GM23248 (cell line): ENCODE measurements around the gene RNPEP. TPM values are rescaled to one million over a fixed set of nuclear protein-coding genes. Genes with fewer than 3 reads are reported as not detected.

ENCODE experiments used
- DNase-seq: peaks from one replicate; pipeline ENCODE4 v3.0.0-alpha.2; 2015
- H2AFZ ChIP-seq: fragments of 200-600 bp; sonication (generic); 2 replicates; pipeline ENCODE4 v1.6.1; 2016; ENCODE audit warnings: antibody characterized with exemption
- H3F3A ChIP-seq: fragments of 200-600 bp; sonication (generic); 2 replicates; pipeline ENCODE4 v1.6.1; 2016; ENCODE audit warnings: mild to moderate bottlenecking, antibody characterized with exemption, mixed run types; ENCODE audit not compliant: insufficient read depth
- H3K27ac ChIP-seq: fragments of 200-600 bp; sonication (generic); 2 replicates; pipeline ENCODE4 v1.5.1; 2016; ENCODE audit warnings: mild to moderate bottlenecking
- H3K27me3 ChIP-seq: fragments of 200-600 bp; sonication (generic); replicated peaks from 2 replicates; pipeline ENCODE4 v1.6.1; 2016; ENCODE audit warnings: mild to moderate bottlenecking; ENCODE audit not compliant: insufficient read depth
- H3K36me3 ChIP-seq: fragments of 200-600 bp; sonication (generic); 2 replicates; pipeline ENCODE4 v1.6.1; 2016; ENCODE audit warnings: low read depth, mild to moderate bottlenecking
- H3K4me1 ChIP-seq: fragments of 200-600 bp; sonication (generic); 2 replicates; pipeline ENCODE4 v1.6.1; 2016; ENCODE audit warnings: mild to moderate bottlenecking; ENCODE audit not compliant: insufficient read depth
- H3K4me2 ChIP-seq: fragments of 200-600 bp; sonication (generic); one replicate; pipeline ENCODE4 v1.6.1; 2016; ENCODE audit warnings: mild to moderate bottlenecking; ENCODE audit not compliant: unreplicated experiment
- H3K4me3 ChIP-seq: fragments of 200-600 bp; sonication (generic); 2 replicates; pipeline ENCODE4 v1.5.1; 2016; ENCODE audit warnings: mild to moderate bottlenecking
- H3K79me2 ChIP-seq: fragments of 200-600 bp; sonication (generic); 2 replicates; pipeline ENCODE4 v1.6.1; 2016; ENCODE audit warnings: mild to moderate bottlenecking; ENCODE audit not compliant: insufficient read depth
- H3K9ac ChIP-seq: fragments of 200-600 bp; sonication (generic); 2 replicates; pipeline ENCODE4 v1.6.1; 2016; ENCODE audit warnings: mild to moderate bottlenecking
- H3K9me2 ChIP-seq: fragments of 200-600 bp; sonication (generic); 2 replicates; pipeline ENCODE4 v1.6.1; 2016; ENCODE audit warnings: mixed run types, mild to moderate bottlenecking, moderate library complexity; ENCODE audit not compliant: insufficient read depth
- H3K9me3 ChIP-seq: fragments of 200-600 bp; sonication (generic); one replicate; pipeline ENCODE4 v1.6.1; 2017; ENCODE audit warnings: low read depth
- H4K20me1 ChIP-seq: fragments of 200-600 bp; sonication (generic); 2 replicates; pipeline ENCODE4 v1.6.0; 2016; ENCODE audit not compliant: insufficient read depth
- EZH2 ChIP-seq: fragments of 200-600 bp; sonication (generic); IDR thresholded peaks from 2 replicates; pipeline ENCODE4 v1.6.1; 2018; ENCODE audit warnings: antibody characterized with exemption, mild to moderate bottlenecking; ENCODE audit not compliant: insufficient read depth, poor library complexity, severe bottlenecking
- EZH2phosphoT487 ChIP-seq: fragments of 200-600 bp; sonication (generic); IDR thresholded peaks from 2 replicates; pipeline ENCODE4 v1.6.1; 2018; ENCODE audit warnings: antibody characterized with exemption, moderate library complexity, mild to moderate bottlenecking, low read depth; ENCODE audit not compliant: insufficient read depth
- WGBS, 2 experiments: methylation state at CpG; one replicate each; pipeline ENCODE4 v1.1.6; 2015 to 2017; ENCODE audit warnings: low lambda C conversion rate in 2 of 2, low coverage in 1 of 2; ENCODE audit errors: missing lambda C conversion rate in 2 of 2; 5-methylcytosine and 5-hydroxymethylcytosine counted together
- in situ Hi-C: fragments of 300-500 bp; cut with MboI; formaldehyde crosslinking; loops from 2 replicates; pipeline ENCODE4 v1.15.0; 2020
- polyA plus RNA-seq: library from polyadenylated mRNA; unstranded; fragments of >200 nt; fragmentation: Nextera tagmentation; extraction: Ambion mirVana; gene quantifications from 2 replicates; pipeline ENCODE4 v1.2.1, GENCODE V29; 2016
- total RNA-seq: library from RNA; depleted of rRNA; stranded (reverse); fragments of >200 nt; shearing (Covaris generic); gene quantifications from 2 replicates; pipeline ENCODE4 v1.2.3, GENCODE V29; 2014

The RNPEP gene
- total and polyA plus RNA-seq, 2 experiments from 2014 or later, result 68.6 to 80.5 TPM

DNA sequence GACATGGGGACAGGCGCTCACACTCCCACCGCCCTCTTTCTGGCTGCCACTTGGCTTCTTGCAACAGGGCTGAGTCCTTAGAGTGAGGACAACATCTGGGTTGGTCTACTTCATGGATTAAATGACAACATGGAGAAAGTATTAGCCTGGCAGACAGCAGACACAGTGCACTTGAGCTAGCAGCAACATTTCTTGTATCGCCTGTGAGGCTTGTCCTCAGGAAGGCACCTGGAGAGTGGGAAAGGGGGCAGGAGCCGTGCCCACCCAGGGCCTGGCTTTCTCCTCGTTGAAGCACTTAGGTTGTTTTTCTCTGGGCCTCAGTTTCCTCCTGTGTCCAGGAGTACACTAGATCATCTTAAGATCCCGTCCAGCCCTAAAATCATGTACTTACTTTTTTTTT is 31.6 kb downstream of the RNPEP start:
- Histone ChIP-seq H3K9ac (no peak overlapping the region), H3K27ac (no peak overlapping the region), H3K9me2 (no peaks in the 10 kb centered on the region), H2AFZ (no peak overlapping the region), H3K9me3 (no peaks in the 10 kb centered on the region), H3K27me3 (no peaks in the 10 kb centered on the region), H3F3A (no peaks in the 10 kb centered on the region; the same call in 1 of the 2 replicates), H3K36me3 (no peaks in the 10 kb centered on the region), H4K20me1 (no peaks in the 10 kb centered on the region), H3K4me1 (no peaks in the 10 kb centered on the region), H3K4me2 (no peak overlapping the region), H3K79me2 (no peaks in the 10 kb centered on the region), H3K4me3 (no peak overlapping the region)
- in situ Hi-C loops, result loop anchor here (5.0 kb wide), 1 partner anchor 103 kb away; no protein-coding TSS in a partner anchor
- no peak for DNase-seq
- WGBS, 2 experiments, result 84 to 86% methylated on average over 6 of the region's 6 CpGs
- TF ChIP-seq EZH2, result no peak
- TF ChIP-seq EZH2phosphoT487, result no peak

- H3K9me3 ChIP-seq, result no peaks in the 10 kb centered on the region
- no peaks in the 10 kb centered on the region for H4K20me1 ChIP-seq
- H3K9ac ChIP-seq, result no peak overlapping the region
- H2AFZ ChIP-seq, result no peak overlapping the region
- no peak for TF ChIP-seq EZH2
- TF ChIP-seq EZH2phosphoT487, result no peak
- no peaks in the 10 kb centered on the region for H3K36me3 ChIP-seq
- no peak overlapping the region for H3K27ac ChIP-seq
- H3K79me2 ChIP-seq, result no peaks in the 10 kb centered on the region
- no peak overlapping the region for H3K4me3 ChIP-seq
- no peak for DNase-seq
- no peaks in the 10 kb centered on the region for H3K9me2 ChIP-seq
- H3K27me3 ChIP-seq, result no peaks in the 10 kb centered on the region
- H3F3A ChIP-seq, result no peaks in the 10 kb centered on the region; the same call in 1 of the 2 replicates
- H3K4me1 ChIP-seq, result no peaks in the 10 kb centered on the region
- H3K4me2 ChIP-seq, result no peak overlapping the region
- 69 to 76% methylated on average over 17 of the region's 17 CpGs for WGBS, 2 experiments
- in situ Hi-C loops, result loop anchor here (5.0 kb wide), 1 partner anchor 102 kb away; no protein-coding TSS in a partner anchor
Observed at GRCh38 chr1:202014915-202015661, 32.6 kb downstream of the RNPEP start.

- H2AFZ ChIP-seq, result no peak overlapping the region
- no peaks in the 10 kb centered on the region for H4K20me1 ChIP-seq
- in situ Hi-C loops, result no loop called here
- no peaks in the 10 kb centered on the region for H3K4me1 ChIP-seq
- no peak overlapping the region for H3K4me3 ChIP-seq
- no peak overlapping the region for H3K9ac ChIP-seq
- no peaks in the 10 kb centered on the region for H3K27me3 ChIP-seq
- no peak for DNase-seq
- no peaks in the 10 kb centered on the region for H3K79me2 ChIP-seq
- H3K9me3 ChIP-seq, result no peaks in the 10 kb centered on the region
- 48 to 53% methylated on average over 3 of the region's 3 CpGs for WGBS, 2 experiments
- TF ChIP-seq EZH2phosphoT487, result no peak
- no peak for TF ChIP-seq EZH2
- H3K9me2 ChIP-seq, result no peaks in the 10 kb centered on the region
- H3K4me2 ChIP-seq, result no peak overlapping the region
- no peaks in the 10 kb centered on the region for H3K36me3 ChIP-seq
- no peak overlapping the region for H3K27ac ChIP-seq
- H3F3A ChIP-seq, result no peaks in the 10 kb centered on the region; the same call in 1 of the 2 replicates
Observed at GRCh38 chr1:202015662-202015937, 33.2 kb downstream of the RNPEP start.

DNA sequence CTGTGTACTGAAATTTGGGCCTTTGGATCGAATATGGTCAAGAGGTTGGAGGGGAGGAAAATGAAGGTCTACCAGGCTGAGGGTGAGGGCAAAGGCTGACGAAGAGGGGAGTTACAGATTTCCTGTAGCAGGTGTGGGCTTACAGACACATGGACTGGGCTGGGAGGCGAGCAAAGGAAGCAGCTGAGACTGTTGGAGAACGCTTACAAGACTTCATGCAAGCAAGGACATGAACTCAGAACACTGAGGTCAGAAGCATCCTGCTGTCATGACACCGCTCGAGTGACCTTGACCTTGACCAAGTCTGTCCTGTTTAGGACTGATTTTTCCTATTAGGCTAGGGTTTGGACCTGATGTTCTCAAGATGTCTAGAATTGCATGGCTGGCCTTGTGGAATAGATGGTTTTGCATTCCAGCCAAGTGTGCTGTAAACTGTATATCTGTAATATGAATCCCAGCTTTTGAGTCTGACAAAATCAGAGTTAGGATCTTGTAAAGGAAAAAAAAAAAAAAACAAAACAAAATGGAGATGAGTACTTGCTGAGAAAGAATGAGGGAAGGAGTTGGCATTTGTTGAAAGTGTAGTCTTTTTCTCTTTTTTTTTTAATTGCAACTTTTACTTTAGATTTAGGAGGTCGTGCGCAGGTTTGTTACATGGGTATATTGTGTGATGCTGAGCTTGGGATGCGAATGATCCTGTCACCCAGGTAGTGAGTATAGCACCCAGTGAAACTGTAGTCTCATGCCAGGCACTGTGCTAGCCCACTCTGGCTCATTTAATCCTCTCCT is 33.8 kb downstream of the RNPEP start:
- no peaks in the 10 kb centered on the region for H3K9me2 ChIP-seq

More for the DNA sequence above, 33.8 kb downstream of the RNPEP start:
- Histone ChIP-seq H3K27me3 (no peaks in the 10 kb centered on the region), H3K27ac (no peak overlapping the region), H3K9me3 (no peaks in the 10 kb centered on the region), H3K36me3 (no peaks in the 10 kb centered on the region), H4K20me1 (no peaks in the 10 kb centered on the region), H3K4me2 (no peak overlapping the region), H3K9ac (no peak overlapping the region), H3K4me3 (no peak overlapping the region), H3F3A (no peaks in the 10 kb centered on the region; the same call in 1 of the 2 replicates), H3K79me2 (no peaks in the 10 kb centered on the region), H2AFZ (no peak overlapping the region), H3K4me1 (no peaks in the 10 kb centered on the region)
- in situ Hi-C loops, result no loop called here
- no peak for DNase-seq
- TF ChIP-seq EZH2phosphoT487, result no peak
- TF ChIP-seq EZH2, result no peak
- 84 to 89% methylated on average over 9 of the region's 9 CpGs for WGBS, 2 experiments
